GM23248 (cell line): ENCODE data around the gene KCNE1.
"Not testable (repeated sequence)": the region's sequence is repeated elsewhere in the genome, so short reads cannot be mapped to it uniquely, and the experiment has no call there.

Source experiments
- EZH2 ChIP-seq: fragments of 200-600 bp; sonication (generic); IDR thresholded peaks from 2 replicates; pipeline ENCODE4 v1.6.1; 2018; ENCODE audit warnings: antibody characterized with exemption, mild to moderate bottlenecking; ENCODE audit not compliant: insufficient read depth, poor library complexity, severe bottlenecking
- EZH2phosphoT487 ChIP-seq: fragments of 200-600 bp; sonication (generic); IDR thresholded peaks from 2 replicates; pipeline ENCODE4 v1.6.1; 2018; ENCODE audit warnings: antibody characterized with exemption, moderate library complexity, mild to moderate bottlenecking, low read depth; ENCODE audit not compliant: insufficient read depth

DNA sequence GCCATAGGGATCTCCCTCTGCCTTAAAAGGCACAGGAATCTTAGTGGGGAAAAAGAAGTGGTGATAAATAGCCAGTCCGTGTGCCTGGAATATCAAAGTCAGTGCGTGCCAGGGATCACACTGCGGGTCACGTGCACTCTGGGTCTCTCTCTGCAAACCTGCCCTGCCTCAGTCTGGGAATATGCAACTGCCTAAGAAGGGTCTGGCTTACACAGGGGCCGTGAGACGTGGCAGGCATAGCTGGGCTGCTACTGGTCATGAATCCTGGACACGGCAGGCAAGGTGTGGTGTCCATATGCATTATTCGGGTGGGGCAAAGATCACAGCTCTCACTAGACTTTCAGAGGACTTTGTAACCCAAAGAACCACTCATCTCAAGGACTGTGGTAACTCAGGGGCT is 65.0 kb downstream of the KCNE1 start:
- not testable (repeated sequence) for TF ChIP-seq EZH2, EZH2phosphoT487
